WTC11 (cell line): Measurements from ENCODE around the gene NPTN. TPM values are rescaled to one million over a fixed set of nuclear protein-coding genes. Genes with fewer than 3 reads are reported as not detected.

Source experiments
- ATAC-seq: fragments of 200-7000 bp; cut with Tn5 transposase; 2 replicates; pipeline ENCODE4 v1.10.0; 2021; ENCODE audit warnings: mild to moderate bottlenecking, moderate library complexity
- CTCF ChIA-PET: fragments of 300-600 bp; sonication (Branson Sonifier 250); formaldehyde crosslinking; loops from one replicate; lab custom pipeline; 2021; ENCODE audit warnings: antibody characterized with exemption; lab: Charles Lee
- POLR2A ChIA-PET: fragments of 350-600 bp; sonication (Branson Sonifier 250); formaldehyde crosslinking; loops from one replicate; lab custom pipeline; 2021; ENCODE audit warnings: antibody characterized with exemption; lab: Charles Lee
- DNase-seq: peaks from one replicate; pipeline ENCODE4 v3.0.0; 2021; ENCODE audit warnings: low spot score
- H3K27ac Mint-ChIP-seq: 2 replicates; pipeline ENCODE4 v1.8.0; 2021; ENCODE audit warnings: mixed read lengths
- H3K27me3 Mint-ChIP-seq: 2 replicates; pipeline ENCODE4 v1.8.0; 2021; ENCODE audit warnings: low read depth, mild to moderate bottlenecking, moderate library complexity, mixed read lengths
- H3K36me3 Mint-ChIP-seq: 2 replicates; pipeline ENCODE4 v1.8.0; 2021; ENCODE audit warnings: mixed read lengths
- H3K4me1 Mint-ChIP-seq: 2 replicates; pipeline ENCODE4 v1.8.0; 2022; ENCODE audit warnings: mixed read lengths
- H3K4me3 Mint-ChIP-seq: 2 replicates; pipeline ENCODE4 v1.8.0; 2021; ENCODE audit warnings: mild to moderate bottlenecking, moderate library complexity, mixed read lengths
- H3K9me3 Mint-ChIP-seq: 2 replicates; pipeline ENCODE4 v1.8.0; 2021; ENCODE audit warnings: mixed read lengths
- ATF3 ChIP-seq: sonication (generic); formaldehyde crosslinking; conservative IDR thresholded peaks from 2 replicates; pipeline ENCODE4 v1.8.1; 2022; ENCODE audit warnings: mild to moderate bottlenecking, missing genetic modification reagents
- CDX4 ChIP-seq: fragments of 250-450 bp; sonication (Bioruptor Pico); IDR thresholded peaks from 2 replicates; pipeline ENCODE4 v1.9.0; 2021; ENCODE audit warnings: moderate library complexity, mild to moderate bottlenecking, inconsistent platforms, borderline replicate concordance
- CREB1 ChIP-seq: sonication (generic); formaldehyde crosslinking; IDR thresholded peaks from 2 replicates; pipeline ENCODE4 v1.8.0; 2023; ENCODE audit warnings: mild to moderate bottlenecking, missing genetic modification reagents
- CREM ChIP-seq: sonication (generic); formaldehyde crosslinking; IDR thresholded peaks from 2 replicates; pipeline ENCODE4 v1.8.1; 2022; ENCODE audit warnings: mild to moderate bottlenecking, missing genetic modification reagents, moderate library complexity
- E2F5 ChIP-seq: sonication (generic); formaldehyde crosslinking; IDR thresholded peaks from 2 replicates; pipeline ENCODE4 v1.8.1; 2022; ENCODE audit warnings: mild to moderate bottlenecking, moderate library complexity, missing genetic modification reagents
- HMGXB4 ChIP-seq: sonication (generic); formaldehyde crosslinking; IDR thresholded peaks from 2 replicates; pipeline ENCODE4 v1.8.1; 2023; ENCODE audit warnings: mild to moderate bottlenecking, moderate library complexity, missing genetic modification reagents
- JAZF1 ChIP-seq: fragments of 250-450 bp; sonication (Bioruptor Pico); IDR thresholded peaks from 2 replicates; pipeline ENCODE4 v1.9.0; 2021; ENCODE audit warnings: moderate library complexity, mild to moderate bottlenecking, inconsistent platforms
- NFE2L1 ChIP-seq: sonication (generic); formaldehyde crosslinking; IDR thresholded peaks from 2 replicates; pipeline ENCODE4 v1.8.1; 2023; ENCODE audit warnings: missing genetic modification reagents
- NR1H2 ChIP-seq: sonication (generic); formaldehyde crosslinking; IDR thresholded peaks from 2 replicates; pipeline ENCODE4 v1.9.0; 2021; ENCODE audit warnings: mild to moderate bottlenecking, moderate library complexity, missing genetic modification reagents
- SOX15 ChIP-seq: fragments of 250-450 bp; sonication (Bioruptor Pico); IDR thresholded peaks from 2 replicates; pipeline ENCODE4 v1.9.0; 2021; ENCODE audit warnings: mild to moderate bottlenecking
- TCF7 ChIP-seq: sonication (generic); formaldehyde crosslinking; IDR thresholded peaks from 2 replicates; pipeline ENCODE4 v1.8.0; 2022; ENCODE audit warnings: mild to moderate bottlenecking, low read depth, missing genetic modification reagents, moderate library complexity
- USF1 ChIP-seq: sonication (generic); formaldehyde crosslinking; IDR thresholded peaks from 2 replicates; pipeline ENCODE4 v1.8.0; 2022; ENCODE audit warnings: mild to moderate bottlenecking, missing genetic modification reagents
- ZBTB21 ChIP-seq: sonication (generic); formaldehyde crosslinking; IDR thresholded peaks from 2 replicates; pipeline ENCODE4 v1.8.1; 2023; ENCODE audit warnings: mild to moderate bottlenecking, missing genetic modification reagents, borderline replicate concordance
- ZMAT4 ChIP-seq: fragments of 250-450 bp; sonication (Bioruptor Pico); IDR thresholded peaks from 2 replicates; pipeline ENCODE4 v1.9.0; 2021; ENCODE audit warnings: mild to moderate bottlenecking
- ZNF121 ChIP-seq: sonication (generic); formaldehyde crosslinking; IDR thresholded peaks from 2 replicates; pipeline ENCODE4 v1.8.0; 2023; ENCODE audit warnings: missing genetic modification reagents
- total RNA-seq: library from RNA; stranded (reverse); gene quantifications from 3 replicates; pipeline ENCODE4 v1.2.3, GENCODE V29; 2021

The NPTN gene
- total RNA-seq, 1 experiment from 2014 or later: 116 TPM

- H3K27ac Mint-ChIP-seq: no peak overlapping the region
- CTCF ChIA-PET: interaction anchor here (1.3 kb wide), 1 partner anchor 138 kb away, joined by 4 read pairs; no protein-coding TSS in a partner anchor
- H3K4me3 Mint-ChIP-seq: no peak overlapping the region
- no peaks in the 10 kb centered on the region for H3K27me3 Mint-ChIP-seq
- no peak for ATAC-seq
- H3K9me3 Mint-ChIP-seq: no peaks in the 10 kb centered on the region
- TF ChIP-seq TCF7 (CRISPR knock-in tag): no peak
- no peak for TF ChIP-seq CREM (CRISPR knock-in tag)
- TF ChIP-seq E2F5 (CRISPR knock-in tag): no peak
- TF ChIP-seq HMGXB4 (CRISPR knock-in tag): no peak
- no peak for TF ChIP-seq USF1
- TF ChIP-seq JAZF1: no peak
- no peak for TF ChIP-seq CREB1 (CRISPR knock-in tag)
- TF ChIP-seq ATF3 (CRISPR knock-in tag): no peak
- TF ChIP-seq, all 79 proteins: peak for 0
- POLR2A ChIA-PET: no interaction called here
- no peak for DNase-seq
- Mint-ChIP-seq H3K36me3 (peaks cover 60% of the 10 kb centered on the region), H3K4me1 (no peaks in the 10 kb centered on the region)
These were observed 66.2 kb downstream of the NPTN start for GRCh38 chr15:73567020-73567419.

- ChIA-PET CTCF (interaction anchor here (1.1 kb wide), 1 partner anchor 135 kb away, joined by 3 read pairs; no protein-coding TSS in a partner anchor), POLR2A (no interaction called here)
- H3K4me3 Mint-ChIP-seq: no peak overlapping the region
- TF ChIP-seq ZMAT4 (CRISPR knock-in tag): no peak
- TF ChIP-seq NFE2L1 (CRISPR knock-in tag): no peak
- TF ChIP-seq HMGXB4 (CRISPR knock-in tag): no peak
- no peak for TF ChIP-seq CDX4
- TF ChIP-seq CREM (CRISPR knock-in tag): no peak
- TF ChIP-seq SOX15 (CRISPR knock-in tag): no peak
- no peak for TF ChIP-seq NR1H2 (CRISPR knock-in tag)
- TF ChIP-seq ZBTB21 (CRISPR knock-in tag): no peak
- TF ChIP-seq ZNF121 (CRISPR knock-in tag): no peak
- no peaks in the 10 kb centered on the region for H3K27me3 Mint-ChIP-seq
- peak overlapping the region; percentile 69; the same call in 1 of the 2 replicates for H3K27ac Mint-ChIP-seq
- H3K4me1 Mint-ChIP-seq: no peaks in the 10 kb centered on the region
- peaks cover 44% of the 10 kb centered on the region for H3K36me3 Mint-ChIP-seq
- DNase-seq (no peak), ATAC-seq (no peak)
- H3K9me3 Mint-ChIP-seq: no peaks in the 10 kb centered on the region
These were observed 68.9 kb downstream of the NPTN start for GRCh38 chr15:73564255-73564654.
